CD4-positive, alpha-beta T cell (primary cell): Measurements from ENCODE around the gene RBPJL. TPM values are rescaled to one million over a fixed set of nuclear protein-coding genes. Genes with fewer than 3 reads are reported as not detected.

Experiments
- ATAC-seq: fragments of 200-7000 bp; cut with Tn5 transposase; one replicate; pipeline ENCODE4 v1.10.0; 2022; ENCODE audit warnings: mild to moderate bottlenecking; ENCODE audit not compliant: poor library complexity
- CTCF ChIA-PET: fragments of 350-600 bp; sonication (Branson Sonifier 250); formaldehyde crosslinking; loops from one replicate; lab custom pipeline; 2021; ENCODE audit warnings: antibody characterized with exemption, inconsistent platforms; lab: Charles Lee
- POLR2A ChIA-PET: fragments of 350-600 bp; sonication (Branson Sonifier 250); formaldehyde crosslinking; loops from one replicate; lab custom pipeline; 2021; ENCODE audit warnings: antibody characterized with exemption, inconsistent platforms; lab: Charles Lee
- DNase-seq, 14 experiments: peaks; one replicate each; pipeline ENCODE4 v3.0.0-alpha.2; 2013 to 2020; ENCODE audit warnings: mixed read lengths in 2 of 14
- H3K27ac ChIP-seq, 2 donors: one replicate each; pipeline versions ENCODE4 v1.5.1 to v1.7.0; 2013; ENCODE audit warnings: low read length in 2 of 2, low read depth in 1 of 2, mild to moderate bottlenecking in 1 of 2
- H3K27me3 ChIP-seq, 2 experiments: 1 replicate in 1 of 2; 2 replicates in 1 of 2; pipeline versions ENCODE4 v1.6.1 to v1.7.0; 2013; ENCODE audit warnings: low read length in 2 of 2, control low read depth in 1 of 2, mild to moderate bottlenecking in 1 of 2, moderate library complexity in 1 of 2; ENCODE audit not compliant: insufficient read depth in 2 of 2, control insufficient read depth in 1 of 2
- H3K36me3 ChIP-seq: one replicate; pipeline ENCODE4 v1.6.1; 2013; ENCODE audit warnings: low read length, control low read depth; ENCODE audit not compliant: insufficient read depth
- H3K4me1 ChIP-seq: one replicate; pipeline ENCODE4 v1.6.1; 2013; ENCODE audit warnings: low read length, control low read depth; ENCODE audit not compliant: insufficient read depth
- H3K4me3 ChIP-seq: one replicate; pipeline ENCODE4 v1.5.1; 2013; ENCODE audit warnings: mild to moderate bottlenecking, low read length, moderate library complexity
- H3K9me3 ChIP-seq, 2 experiments: 1 replicate in 1 of 2; 2 replicates in 1 of 2; pipeline versions ENCODE4 v1.6.1 to v1.7.0; 2013; ENCODE audit warnings: low read length in 2 of 2, mild to moderate bottlenecking in 2 of 2, control low read depth in 1 of 2, moderate library complexity in 1 of 2; ENCODE audit not compliant: control insufficient read depth in 1 of 2, insufficient read depth in 1 of 2
- H3K27ac Mint-ChIP-seq: one replicate; pipeline ENCODE4 v1.8.0; 2020; ENCODE audit warnings: mixed read lengths
- H3K27me3 Mint-ChIP-seq: one replicate; pipeline ENCODE4 v1.8.0; 2021; ENCODE audit warnings: mixed read lengths
- H3K36me3 Mint-ChIP-seq: one replicate; pipeline ENCODE4 v1.8.0; 2021; ENCODE audit warnings: low read depth, mixed read lengths
- H3K4me1 Mint-ChIP-seq: one replicate; pipeline ENCODE4 v1.8.0; 2021; ENCODE audit warnings: low read depth, mixed read lengths
- H3K4me3 Mint-ChIP-seq: one replicate; pipeline ENCODE4 v1.8.0; 2020; ENCODE audit warnings: mild to moderate bottlenecking, mixed read lengths
- H3K9me3 Mint-ChIP-seq: one replicate; pipeline ENCODE4 v1.8.0; 2020; ENCODE audit warnings: mixed read lengths
- CTCF ChIP-seq: fragments of 200-600 bp; IDR thresholded peaks from one replicate; pipeline ENCODE4 v1.8.0; 2022; ENCODE audit warnings: antibody characterized with exemption, mild to moderate bottlenecking
- intact Hi-C, 2 experiments: fragments of 100-400 bp; cut with DNase I in 1 of 2; cut with micrococcal nuclease in 1 of 2; formaldehyde crosslinking; loops; one replicate each; pipeline versions ENCODE4 v1.15.1 to v1.9.0; 2023 to 2025; cut with DNase I, micrococcal nuclease
- total RNA-seq, 174 experiments: library from RNA in 2 of 174; stranded (reverse) in 2 of 174; gene quantifications; one replicate each; pipeline ENCODE4 v1.2.3 and lab custom pipeline; 2021 to 2026

The RBPJL gene
- total RNA-seq, 2 experiments from 2014 or later: not detected

GRCh38 chr20:45288860-45289259, 17.8 kb upstream of the RBPJL start:
- Mint-ChIP-seq H3K27me3 (peaks cover 55% of the 10 kb centered on the region), H3K9me3 (no peaks in the 10 kb centered on the region), H3K27ac (no peak overlapping the region), H3K36me3 (no peaks in the 10 kb centered on the region), H3K4me3 (no peak overlapping the region), H3K4me1 (no peaks in the 10 kb centered on the region)
- Histone ChIP-seq H3K36me3 (no peaks in the 10 kb centered on the region), H3K27ac (no peak overlapping the region), H3K9me3 (no peaks in the 10 kb centered on the region), H3K4me1 (peaks cover 15% of the 10 kb centered on the region), H3K4me3 (no peak overlapping the region), H3K27me3 (peaks cover 10 to 13% of the 10 kb centered on the region in 2 experiments)
- intact Hi-C loops: no loop called here
- TF ChIP-seq CTCF: no peak
- ChIA-PET POLR2A (no interaction called here), CTCF (no interaction called here)
- no peak for ATAC-seq
- DNase-seq: no peak

- no peaks in the 10 kb centered on the region for H3K4me1 Mint-ChIP-seq
- ChIA-PET CTCF (interaction anchor here (0.7 to 2.5 kb wide), 10 partner anchors 11 to 481 kb away, joined by 3 to 9 read pairs (median 4); no protein-coding TSS in a partner anchor), POLR2A (interaction anchor here (0.9 kb wide), 1 partner anchor 246 kb away, joined by 3 read pairs; no protein-coding TSS in a partner anchor)
- intact Hi-C loops: loop anchor here (2.0 to 5.0 kb wide), 6 partner anchors 193 to 603 kb away; partner anchors contain the start of gene PABPC1L (in 1 of the 2)
- TF ChIP-seq CTCF: no peak
- no peaks in the 10 kb centered on the region for H3K36me3 Mint-ChIP-seq
- H3K36me3 ChIP-seq: no peaks in the 10 kb centered on the region
- H3K27ac ChIP-seq: no peak overlapping the region
- DNase-seq (no peak), ATAC-seq (no peak)
- peaks cover 10 to 23% of the 10 kb centered on the region in 2 experiments for H3K27me3 ChIP-seq
- H3K27me3 Mint-ChIP-seq: peaks cover 62% of the 10 kb centered on the region
- no peak overlapping the region for H3K27ac Mint-ChIP-seq
- no peaks in the 10 kb centered on the region for H3K9me3 ChIP-seq
- H3K4me3 Mint-ChIP-seq: no peak overlapping the region
- peaks cover 17% of the 10 kb centered on the region for H3K4me1 ChIP-seq
- H3K4me3 ChIP-seq: no peak overlapping the region
- H3K9me3 Mint-ChIP-seq: no peaks in the 10 kb centered on the region
Observed at GRCh38 chr20:45289942-45290676, 16.5 kb upstream of the RBPJL start.

GRCh38 chr20:45290677-45291355, 15.8 kb upstream of the RBPJL start:
- H3K36me3 Mint-ChIP-seq: no peaks in the 10 kb centered on the region
- H3K4me3 ChIP-seq: no peak overlapping the region
- H3K4me1 Mint-ChIP-seq: no peaks in the 10 kb centered on the region
- POLR2A ChIA-PET: interaction anchor here (0.9 kb wide), 1 partner anchor 247 kb away, joined by 3 read pairs; no protein-coding TSS in a partner anchor
- no peaks in the 10 kb centered on the region for H3K9me3 ChIP-seq
- H3K27me3 ChIP-seq: peaks cover 13 to 23% of the 10 kb centered on the region in 2 experiments
- no peak overlapping the region for H3K27ac Mint-ChIP-seq
- TF ChIP-seq CTCF: peak; percentile 71
- peaks cover 59% of the 10 kb centered on the region for H3K27me3 Mint-ChIP-seq
- no peaks in the 10 kb centered on the region for H3K9me3 Mint-ChIP-seq
- H3K36me3 ChIP-seq: no peaks in the 10 kb centered on the region
- CTCF ChIA-PET: interaction anchor here (0.7 to 2.5 kb wide), 10 partner anchors 10 to 480 kb away, joined by 3 to 9 read pairs (median 4); no protein-coding TSS in a partner anchor
- peaks cover 17% of the 10 kb centered on the region for H3K4me1 ChIP-seq
- ATAC-seq (peak; percentile 50), DNase-seq (peak; percentile 37 to 79 (median 58))
- intact Hi-C loops: loop anchor here (2.0 to 5.0 kb wide), 6 partner anchors 194 to 604 kb away; partner anchors contain the start of gene PABPC1L (in 1 of the 2)
- no peak overlapping the region for H3K27ac ChIP-seq
- H3K4me3 Mint-ChIP-seq: no peak overlapping the region
